GM10847 (cell line): Measurements from ENCODE around the gene TNIP2.

Experiments
- POLR2A ChIP-seq: IDR thresholded peaks from 2 replicates; pipeline ENCODE4 v1.6.1; 2011; ENCODE audit not compliant: insufficient read length; ENCODE audit errors: extremely low read depth

Gene TNIP2

GRCh38 chr4:2762048-2762447 is 5.9 kb upstream of the TNIP2 start:
- no peak for TF ChIP-seq POLR2A

GRCh38 chr4:2761035-2761923 is 5.1 kb upstream of the TNIP2 start:
- no peak for TF ChIP-seq POLR2A

GRCh38 chr4:2757426-2757825 is 1.3 kb upstream of the TNIP2 start:
- no peak for TF ChIP-seq POLR2A

GRCh38 chr4:2756691-2757350 is 685 bp upstream of the TNIP2 start:
- no peak for TF ChIP-seq POLR2A

GRCh38 chr4:2754848-2755819 is 1.0 kb downstream of the TNIP2 start:
- TF ChIP-seq POLR2A = no peak

- no peak for TF ChIP-seq POLR2A
Observed at GRCh38 chr4:2753436-2753835, 2.7 kb downstream of the TNIP2 start.

- TF ChIP-seq POLR2A = no peak
Observed at GRCh38 chr4:2750719-2751605, 5.2 kb downstream of the TNIP2 start.

GRCh38 chr4:2746891-2747695 is 9.0 kb downstream of the TNIP2 start:
- no peak for TF ChIP-seq POLR2A

GRCh38 chr4:2745981-2746806 is 9.9 kb downstream of the TNIP2 start:
- no peak for TF ChIP-seq POLR2A

GRCh38 chr4:2745516-2745915 is 10.6 kb downstream of the TNIP2 start:
- no peak for TF ChIP-seq POLR2A

- TF ChIP-seq POLR2A = no peak
Observed at GRCh38 chr4:2744576-2745270, 11.4 kb downstream of the TNIP2 start.
